Liver (tissue), 9 donors: Measurements from ENCODE around the gene KIAA0513. TPM values are rescaled to one million over a fixed set of nuclear protein-coding genes. Genes with fewer than 3 reads are reported as not detected.
A peak's percentile ranks its signal among the peaks of the same experiment; 100 is the strongest.

Source experiments
- DNase-seq: peaks from one replicate; pipeline ENCODE4 v3.0.0-alpha.2; 2017; ENCODE audit warnings: low spot score
- H3K27ac ChIP-seq, 2 donors: one replicate each; pipeline ENCODE4 v1.7.0; 2013; ENCODE audit warnings: inconsistent platforms in 2 of 2, low read length in 2 of 2, control low read depth in 1 of 2, low read depth in 1 of 2, mild to moderate bottlenecking in 1 of 2
- H3K27me3 ChIP-seq, 4 donors: one replicate each; pipeline versions ENCODE4 v1.6.1 to v1.7.0; 2013; ENCODE audit warnings: low read length in 3 of 4, inconsistent platforms in 1 of 4, mild to moderate bottlenecking in 1 of 4, moderate library complexity in 1 of 4; ENCODE audit not compliant: control insufficient read depth in 4 of 4, insufficient read depth in 4 of 4
- H3K36me3 ChIP-seq, 4 donors: one replicate each; pipeline versions ENCODE4 v1.6.1 to v1.7.0; 2013; ENCODE audit warnings: low read length in 3 of 4, mild to moderate bottlenecking in 3 of 4, low read depth in 1 of 4, moderate library complexity in 1 of 4; ENCODE audit not compliant: control insufficient read depth in 4 of 4, insufficient read depth in 3 of 4
- H3K4me1 ChIP-seq, 4 donors: one replicate each; pipeline versions ENCODE4 v1.6.1 to v1.7.0; 2013; ENCODE audit warnings: low read length in 3 of 4, mild to moderate bottlenecking in 3 of 4, moderate library complexity in 1 of 4; ENCODE audit not compliant: control insufficient read depth in 4 of 4, insufficient read depth in 4 of 4
- H3K4me3 ChIP-seq, 3 donors: one replicate each; pipeline versions ENCODE4 v1.6.1 to v1.7.0; 2013; ENCODE audit warnings: low read length in 3 of 3, control low read depth in 1 of 3, low read depth in 1 of 3, mild to moderate bottlenecking in 1 of 3
- H3K9ac ChIP-seq, 2 donors: one replicate each; pipeline ENCODE4 v1.7.0; 2013; ENCODE audit warnings: low read length in 2 of 2, mild to moderate bottlenecking in 2 of 2, moderate library complexity in 2 of 2, control low read depth in 1 of 2, low read depth in 1 of 2
- H3K9me3 ChIP-seq, 4 donors: one replicate each; pipeline versions ENCODE4 v1.6.1 to v1.7.0; 2013; ENCODE audit warnings: low read length in 3 of 4; ENCODE audit not compliant: control insufficient read depth in 4 of 4
- EGR1 ChIP-seq, 2 donors: IDR thresholded peaks; 2 replicates each; pipeline ENCODE4 v1.6.1; 2016 to 2018; ENCODE audit warnings: antibody characterized with exemption in 2 of 2, low read depth in 2 of 2
- FOXA1 ChIP-seq: IDR thresholded peaks from 2 replicates; pipeline ENCODE4 v1.6.1; 2016; ENCODE audit warnings: antibody characterized with exemption
- FOXA2 ChIP-seq: IDR thresholded peaks from 2 replicates; pipeline ENCODE4 v1.6.1; 2016; ENCODE audit warnings: antibody characterized with exemption
- GABPA ChIP-seq, 2 donors: IDR thresholded peaks in 1 of 2; conservative IDR thresholded peaks in 1 of 2; 2 replicates each; pipeline ENCODE4 v1.6.1; 2016; ENCODE audit warnings: antibody characterized with exemption in 2 of 2, mild to moderate bottlenecking in 1 of 2, moderate library complexity in 1 of 2
- HNF4A ChIP-seq, 2 donors: conservative IDR thresholded peaks; 2 replicates each; pipeline ENCODE4 v1.6.1; 2016; ENCODE audit warnings: antibody characterized with exemption in 2 of 2, mild to moderate bottlenecking in 2 of 2
- HNF4G ChIP-seq: IDR thresholded peaks from 2 replicates; pipeline ENCODE4 v1.6.1; 2016; ENCODE audit warnings: antibody characterized with exemption
- JUND ChIP-seq, 2 donors: IDR thresholded peaks; 2 replicates each; pipeline ENCODE4 v1.6.1; 2016; ENCODE audit warnings: antibody characterized with exemption in 2 of 2
- NR2F2 ChIP-seq: IDR thresholded peaks from 2 replicates; pipeline ENCODE4 v1.6.1; 2016; ENCODE audit warnings: antibody characterized with exemption
- RAD21 ChIP-seq, 2 donors: IDR thresholded peaks; 2 replicates each; pipeline ENCODE4 v1.6.1; 2016; ENCODE audit warnings: antibody characterized with exemption in 2 of 2, mild to moderate bottlenecking in 2 of 2
- SP1 ChIP-seq: IDR thresholded peaks from 2 replicates; pipeline ENCODE4 v1.6.1; 2018; ENCODE audit warnings: antibody characterized with exemption, mild to moderate bottlenecking
- TAF1 ChIP-seq: conservative IDR thresholded peaks from 2 replicates; pipeline ENCODE4 v1.6.1; 2016; ENCODE audit warnings: antibody characterized with exemption, mild to moderate bottlenecking
- YY1 ChIP-seq: IDR thresholded peaks from 2 replicates; pipeline ENCODE4 v1.6.1; 2016; ENCODE audit warnings: antibody characterized with exemption, mild to moderate bottlenecking
- WGBS: extraction: QIAGEN DNeasy Blood & Tissue Kit; methylation state at CpG from one replicate; pipeline ENCODE4 v1.1.7; 2013; 5-methylcytosine and 5-hydroxymethylcytosine counted together
- polyA plus RNA-seq, 2 donors: library from polyadenylated mRNA; stranded (reverse) in 1 of 2; unstranded in 1 of 2; fragments of 200-250 nt in 1 of 2; fragments of >200 nt in 1 of 2; fragmentation: Nextera tagmentation in 1 of 2; extraction: Ambion mirVana in 1 of 2; gene quantifications; one replicate each; pipeline versions ENCODE4 v1.2.1 to v1.2.3, GENCODE V29; 2013 to 2015
- total RNA-seq, 2 donors: library from RNA; depleted of rRNA; stranded (reverse); fragments of >200 nt; gene quantifications; one replicate each; pipeline ENCODE4 v1.2.3, GENCODE V29; 2014
- TF ChIP-seq, protein P1 (sequence below): IDR thresholded peaks from 2 replicates; pipeline ENCODE4 v1.6.1; 2016; ENCODE audit warnings: antibody characterized with exemption
- TF ChIP-seq, protein P2 (sequence below): IDR thresholded peaks from 2 replicates; pipeline ENCODE4 v1.6.1; 2016; ENCODE audit warnings: antibody characterized with exemption
- TF ChIP-seq, protein P3 (sequence below): IDR thresholded peaks from 2 replicates; pipeline ENCODE4 v1.6.1; 2016; ENCODE audit warnings: antibody characterized with exemption
- TF ChIP-seq, protein P4 (sequence below): fragments of 150-350 bp; IDR thresholded peaks from 2 replicates; pipeline ENCODE4 v1.5.1; 2017; ENCODE audit warnings: improper control_type of control experiment, low read depth, low read length; ENCODE audit not compliant: missing input control
- donor health status: healthy.
- donor health status: healthy.
- donor health status: healthy.
- donor health status: healthy.
- donor health status: healthy.

Gene KIAA0513
- total and polyA plus RNA-seq, 4 donors, result 1.5 to 5.9 (median 2.9) TPM

DNA sequence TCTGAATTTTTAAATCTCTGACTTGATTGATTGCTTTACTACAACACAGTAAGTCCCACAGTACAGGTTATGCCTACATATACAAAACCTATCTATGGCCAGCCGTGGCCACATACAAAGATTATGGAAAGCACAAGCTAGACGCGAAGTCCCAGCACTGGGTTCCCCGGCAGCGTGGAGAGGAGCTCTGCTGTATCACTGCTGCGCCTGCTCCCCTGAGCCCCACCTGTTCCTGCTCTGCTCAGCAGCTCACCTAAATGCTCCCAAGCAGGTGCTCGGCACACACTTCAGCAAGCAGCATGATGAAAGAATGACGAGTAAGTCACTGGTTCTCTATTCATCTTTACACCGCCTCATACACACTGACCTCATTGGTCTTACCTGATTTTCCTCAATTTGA, 36.8 kb upstream of the KIAA0513 start:
- H3K9me3 ChIP-seq, result no peaks in the 10 kb centered on the region
- no peak for DNase-seq
- H3K27ac ChIP-seq, result no peak overlapping the region
- TF ChIP-seq, protein P1, sequence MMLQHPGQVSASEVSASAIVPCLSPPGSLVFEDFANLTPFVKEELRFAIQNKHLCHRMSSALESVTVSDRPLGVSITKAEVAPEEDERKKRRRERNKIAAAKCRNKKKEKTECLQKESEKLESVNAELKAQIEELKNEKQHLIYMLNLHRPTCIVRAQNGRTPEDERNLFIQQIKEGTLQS, result no peak
- no peak for TF ChIP-seq GABPA (IDR thresholded peaks at IDR 0.05 in 1 of 2, conservative IDR thresholded peaks at IDR 0.05 in 1 of 2)
- H3K9ac ChIP-seq, result no peak overlapping the region
- no peak overlapping the region for H3K4me3 ChIP-seq
- 97% methylated on average over 9 of the region's 9 CpGs for WGBS
- no peaks in the 10 kb centered on the region for H3K27me3 ChIP-seq
- peaks cover 8 to 57% (median 44%) of the 10 kb centered on the region in 4 donors for H3K36me3 ChIP-seq
- H3K4me1 ChIP-seq, result peaks cover 0 to 5% (median 0%) of the 10 kb centered on the region in 4 donors

DNA sequence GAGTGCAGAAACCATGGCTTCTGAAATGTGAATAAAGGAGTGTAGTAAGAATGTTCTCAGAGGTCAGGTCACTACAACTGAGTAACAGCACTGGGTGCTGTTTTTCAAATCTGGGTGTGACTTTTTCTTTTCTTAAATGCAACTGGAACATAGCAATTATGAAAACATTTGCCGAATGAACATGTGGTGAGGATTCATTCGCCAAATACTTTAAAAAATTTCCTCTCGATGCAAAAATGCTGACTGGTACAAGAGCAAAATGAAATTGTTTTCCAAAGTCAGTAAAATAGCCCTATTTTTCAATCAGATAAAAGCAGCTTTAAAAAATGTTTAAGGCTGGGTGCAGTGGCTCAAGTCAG, 34.9 kb upstream of the KIAA0513 start:
- peaks cover 7 to 42% (median 35%) of the 10 kb centered on the region in 4 donors for H3K36me3 ChIP-seq
- no peaks in the 10 kb centered on the region for H3K9me3 ChIP-seq
- H3K27ac ChIP-seq, result no peak overlapping the region
- WGBS, result 82% methylated on average over 3 of the region's 3 CpGs
- DNase-seq, result no peak
- no peak overlapping the region for H3K4me3 ChIP-seq
- H3K4me1 ChIP-seq, result peaks cover 0 to 3% (median 0%) of the 10 kb centered on the region in 4 donors
- TF ChIP-seq HNF4A (conservative IDR thresholded peaks at IDR 0.05) (no peak), RAD21 (IDR thresholded peaks at IDR 0.05) (no peak), JUND (IDR thresholded peaks at IDR 0.05) (no peak), FOXA1 (no peak), GABPA (IDR thresholded peaks at IDR 0.05 in 1 of 2, conservative IDR thresholded peaks at IDR 0.05 in 1 of 2) (no peak), FOXA2 (no peak), EGR1 (IDR thresholded peaks at IDR 0.05; ENCODE audit: low read depth in 2 of 2) (no peak), YY1 (no peak)
- TF ChIP-seq, protein P2, sequence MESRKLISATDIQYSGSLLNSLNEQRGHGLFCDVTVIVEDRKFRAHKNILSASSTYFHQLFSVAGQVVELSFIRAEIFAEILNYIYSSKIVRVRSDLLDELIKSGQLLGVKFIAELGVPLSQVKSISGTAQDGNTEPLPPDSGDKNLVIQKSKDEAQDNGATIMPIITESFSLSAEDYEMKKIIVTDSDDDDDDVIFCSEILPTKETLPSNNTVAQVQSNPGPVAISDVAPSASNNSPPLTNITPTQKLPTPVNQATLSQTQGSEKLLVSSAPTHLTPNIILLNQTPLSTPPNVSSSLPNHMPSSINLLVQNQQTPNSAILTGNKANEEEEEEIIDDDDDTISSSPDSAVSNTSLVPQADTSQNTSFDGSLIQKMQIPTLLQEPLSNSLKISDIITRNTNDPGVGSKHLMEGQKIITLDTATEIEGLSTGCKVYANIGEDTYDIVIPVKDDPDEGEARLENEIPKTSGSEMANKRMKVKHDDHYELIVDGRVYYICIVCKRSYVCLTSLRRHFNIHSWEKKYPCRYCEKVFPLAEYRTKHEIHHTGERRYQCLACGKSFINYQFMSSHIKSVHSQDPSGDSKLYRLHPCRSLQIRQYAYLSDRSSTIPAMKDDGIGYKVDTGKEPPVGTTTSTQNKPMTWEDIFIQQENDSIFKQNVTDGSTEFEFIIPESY, result no peak
- TF ChIP-seq, protein P3, sequence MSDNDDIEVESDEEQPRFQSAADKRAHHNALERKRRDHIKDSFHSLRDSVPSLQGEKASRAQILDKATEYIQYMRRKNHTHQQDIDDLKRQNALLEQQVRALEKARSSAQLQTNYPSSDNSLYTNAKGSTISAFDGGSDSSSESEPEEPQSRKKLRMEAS, result no peak
- TF ChIP-seq, protein P1, result no peak
- no peak overlapping the region for H3K9ac ChIP-seq
- no peaks in the 10 kb centered on the region for H3K27me3 ChIP-seq

DNA sequence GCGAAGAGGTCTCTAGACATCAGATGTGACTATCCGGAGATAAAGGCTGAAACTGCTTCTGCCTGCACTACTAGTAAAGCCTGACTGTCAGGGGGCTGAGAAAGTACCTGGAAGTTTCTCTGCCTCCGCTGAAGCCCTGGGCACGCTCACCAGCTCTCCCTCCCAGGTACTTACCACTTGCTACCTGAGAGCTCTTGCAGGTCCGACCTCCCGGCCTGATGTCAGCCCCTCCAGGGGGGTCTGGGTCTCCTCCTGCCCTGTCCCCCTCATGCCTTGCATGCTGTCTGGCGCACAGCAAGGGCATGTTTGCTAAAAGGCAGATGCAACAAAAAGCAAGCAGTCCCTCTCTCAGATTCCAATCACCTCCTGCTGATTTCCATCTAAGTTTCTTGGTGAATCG, 33.7 kb upstream of the KIAA0513 start:
- Histone ChIP-seq H3K4me1 (peaks cover 0 to 5% (median 4%) of the 10 kb centered on the region in 4 donors), H3K27ac (peak overlapping the region in 1 of 2 donors; percentile 64), H3K27me3 (no peaks in the 10 kb centered on the region), H3K9ac (no peak overlapping the region), H3K36me3 (peaks cover 7 to 34% (median 27%) of the 10 kb centered on the region in 4 donors), H3K4me3 (no peak overlapping the region), H3K9me3 (no peaks in the 10 kb centered on the region)
- no peak for DNase-seq
- 96% methylated on average over 8 of the region's 8 CpGs for WGBS
- TF ChIP-seq, protein P2, result no peak
- TF ChIP-seq HNF4G (no peak), FOXA2 (no peak), RAD21 (IDR thresholded peaks at IDR 0.05) (no peak), NR2F2 (no peak), YY1 (no peak), GABPA (IDR thresholded peaks at IDR 0.05 in 1 of 2, conservative IDR thresholded peaks at IDR 0.05 in 1 of 2) (no peak), EGR1 (IDR thresholded peaks at IDR 0.05; ENCODE audit: low read depth in 2 of 2) (no peak), SP1 (no peak), JUND (IDR thresholded peaks at IDR 0.05) (no peak), TAF1 (no peak)
- TF ChIP-seq, protein P1, result no peak
- TF ChIP-seq, protein P4, sequence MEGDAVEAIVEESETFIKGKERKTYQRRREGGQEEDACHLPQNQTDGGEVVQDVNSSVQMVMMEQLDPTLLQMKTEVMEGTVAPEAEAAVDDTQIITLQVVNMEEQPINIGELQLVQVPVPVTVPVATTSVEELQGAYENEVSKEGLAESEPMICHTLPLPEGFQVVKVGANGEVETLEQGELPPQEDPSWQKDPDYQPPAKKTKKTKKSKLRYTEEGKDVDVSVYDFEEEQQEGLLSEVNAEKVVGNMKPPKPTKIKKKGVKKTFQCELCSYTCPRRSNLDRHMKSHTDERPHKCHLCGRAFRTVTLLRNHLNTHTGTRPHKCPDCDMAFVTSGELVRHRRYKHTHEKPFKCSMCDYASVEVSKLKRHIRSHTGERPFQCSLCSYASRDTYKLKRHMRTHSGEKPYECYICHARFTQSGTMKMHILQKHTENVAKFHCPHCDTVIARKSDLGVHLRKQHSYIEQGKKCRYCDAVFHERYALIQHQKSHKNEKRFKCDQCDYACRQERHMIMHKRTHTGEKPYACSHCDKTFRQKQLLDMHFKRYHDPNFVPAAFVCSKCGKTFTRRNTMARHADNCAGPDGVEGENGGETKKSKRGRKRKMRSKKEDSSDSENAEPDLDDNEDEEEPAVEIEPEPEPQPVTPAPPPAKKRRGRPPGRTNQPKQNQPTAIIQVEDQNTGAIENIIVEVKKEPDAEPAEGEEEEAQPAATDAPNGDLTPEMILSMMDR, result no peak
